Endothelial cell of umbilical vein (primary cell): ENCODE measurements around the gene THUMPD3. TPM values are rescaled to one million over a fixed set of nuclear protein-coding genes. Genes with fewer than 3 reads are reported as not detected.

Source experiments
- BruUV-seq: library from RNA; stranded (reverse); fragments of 400-500 nt; replicated peaks from 2 replicates; lab custom pipeline; 2021; lab: Mats Ljungman, UMichigan
- CTCF ChIA-PET: fragments of 300-600, 350-600 bp; sonication (Branson Sonifier 250); formaldehyde crosslinking; loops from one replicate; lab custom pipeline; 2021; ENCODE audit warnings: antibody characterized with exemption, inconsistent platforms; lab: Charles Lee
- POLR2A ChIA-PET: fragments of 300-600, 350-600 bp; sonication (Branson Sonifier 250); formaldehyde crosslinking; loops from one replicate; lab custom pipeline; 2021; ENCODE audit warnings: antibody characterized with exemption, inconsistent platforms; lab: Charles Lee
- DNase-seq: peaks from one replicate; pipeline ENCODE4 v3.0.0-alpha.2; 2011; ENCODE audit warnings: low read depth, low spot score
- FAIRE-seq: peaks from 2 replicates; lab custom pipeline; 2011; peaks lifted over from hg19 to GRCh38; lab: Jason Lieb, UNC
- H2AFZ ChIP-seq: 2 replicates; pipeline ENCODE4 v1.6.0; 2012; ENCODE audit warnings: low read depth, low read length, control low read depth, inconsistent platforms
- H3K27ac ChIP-seq: 2 replicates; pipeline ENCODE4 v1.5.1; 2011; ENCODE audit warnings: low read depth, mild to moderate bottlenecking, control low read depth, low read length, moderate library complexity; ENCODE audit not compliant: insufficient read depth
- H3K27me3 ChIP-seq, 2 experiments: 2 replicates each; pipeline versions ENCODE4 v1.6.0 to v1.6.1; 2011; ENCODE audit warnings: low read length in 2 of 2, mixed read lengths in 1 of 2; ENCODE audit not compliant: control insufficient read depth in 2 of 2, insufficient read depth in 2 of 2
- H3K36me3 ChIP-seq, 2 experiments: 2 replicates in 1 of 2; 3 replicates in 1 of 2; pipeline ENCODE4 v1.5.1; 2011; ENCODE audit warnings: low read length in 2 of 2, mild to moderate bottlenecking in 1 of 2, moderate library complexity in 1 of 2; ENCODE audit not compliant: control insufficient read depth in 2 of 2, insufficient read depth in 2 of 2; ENCODE audit errors: extremely low read depth in 1 of 2
- H3K4me1 ChIP-seq: 3 replicates; pipeline ENCODE4 v1.5.1; 2011; ENCODE audit warnings: mild to moderate bottlenecking, low read length; ENCODE audit not compliant: control insufficient read depth, insufficient read depth; ENCODE audit errors: extremely low read depth
- H3K4me2 ChIP-seq: 2 replicates; pipeline ENCODE4 v1.6.1; 2011; ENCODE audit warnings: low read length, control low read depth, mixed read lengths; ENCODE audit not compliant: insufficient read depth
- H3K4me3 ChIP-seq, 3 experiments: fragments of 200-600 bp in 1 of 3; sonication (generic), shearing (Covaris generic) in 1 of 3; replicated peaks in 1 of 3; 2 replicates each; pipeline ENCODE4 v1.5.1; 2011 to 2016; ENCODE audit warnings: control low read depth in 3 of 3, low read length in 3 of 3, mild to moderate bottlenecking in 2 of 3, inconsistent platforms in 1 of 3, low read depth in 1 of 3, moderate library complexity in 1 of 3; ENCODE audit not compliant: insufficient read depth in 1 of 3
- H3K79me2 ChIP-seq: 2 replicates; pipeline ENCODE4 v1.6.0; 2012; ENCODE audit warnings: low read length, inconsistent platforms; ENCODE audit not compliant: control insufficient read depth, insufficient read depth
- H3K9ac ChIP-seq: replicated peaks from 2 replicates; pipeline ENCODE3; 2011; ENCODE audit warnings: low read length, control low read depth; ENCODE audit not compliant: insufficient read depth; ENCODE audit errors: extremely low read depth
- H3K9me1 ChIP-seq: replicated peaks from 3 replicates; pipeline ENCODE4 v1.6.0; 2011; ENCODE audit warnings: mild to moderate bottlenecking, low read length; ENCODE audit not compliant: control insufficient read depth, insufficient read depth; ENCODE audit errors: extremely low read depth
- H3K9me3 ChIP-seq: replicated peaks from 2 replicates; pipeline ENCODE4 v1.5.1; 2012; ENCODE audit warnings: low read length, inconsistent platforms; ENCODE audit not compliant: control insufficient read depth, insufficient read depth
- H4K20me1 ChIP-seq: replicated peaks from 2 replicates; pipeline ENCODE3; 2011; ENCODE audit warnings: mild to moderate bottlenecking, low read length; ENCODE audit not compliant: control insufficient read depth, insufficient read depth; ENCODE audit errors: extremely low read depth
- EZH2 ChIP-seq: IDR thresholded peaks from 2 replicates; pipeline ENCODE4 v1.6.1; 2012; ENCODE audit warnings: borderline replicate concordance, low read depth, mild to moderate bottlenecking, moderate library complexity, low read length, inconsistent platforms; ENCODE audit not compliant: severe bottlenecking
- FOS ChIP-seq: IDR thresholded peaks from 2 replicates; pipeline ENCODE4 v1.6.1; 2011; ENCODE audit warnings: mild to moderate bottlenecking, low read length, moderate library complexity, borderline replicate concordance; ENCODE audit not compliant: insufficient read depth
- GATA2 ChIP-seq: IDR thresholded peaks from 2 replicates; pipeline ENCODE4 v1.7.0; 2011; ENCODE audit warnings: low read depth, mild to moderate bottlenecking, moderate library complexity, mixed read lengths, low read length; ENCODE audit not compliant: insufficient read length, insufficient read depth
- JUN ChIP-seq: IDR thresholded peaks from 2 replicates; pipeline ENCODE4 v1.6.1; 2011; ENCODE audit warnings: borderline replicate concordance, low read depth; ENCODE audit not compliant: insufficient read length, insufficient read depth
- MYC ChIP-seq: IDR thresholded peaks from one replicate; pipeline ENCODE4 v1.6.1; 2011; ENCODE audit warnings: mild to moderate bottlenecking, low read depth, low read length
- POLR2A ChIP-seq: IDR thresholded peaks from 2 replicates; pipeline ENCODE4 v1.6.1; 2012; ENCODE audit warnings: low read depth, mild to moderate bottlenecking, control low read depth, low read length
- POLR2AphosphoS5 ChIP-seq: IDR thresholded peaks from 2 replicates; pipeline ENCODE4 v1.6.1; 2012; ENCODE audit warnings: low read depth, mild to moderate bottlenecking, control low read depth, low read length, moderate library complexity; ENCODE audit not compliant: insufficient read depth
- dilution Hi-C: fragments of 300-500 bp; cut with MboI; formaldehyde crosslinking; loops from one replicate; pipeline ENCODE4 v1.15.0; 2019; ENCODE audit warnings: low sequenced_read_pairs; ENCODE audit not compliant: extremely low pct_ligation_motif_present
- intact Hi-C: fragments of 100-400 bp; cut with micrococcal nuclease; formaldehyde crosslinking; loops from one replicate; pipeline ENCODE4 v1.10.0; 2022
- polyA plus RNA-seq, 4 experiments: library from polyadenylated mRNA; depleted of rRNA in 3 of 4; stranded (reverse) in 3 of 4; unstranded in 1 of 4; fragments of >200 nt; gene quantifications; 2 replicates each; pipeline versions ENCODE4 v1.2.1 to v1.2.3, GENCODE V29; 2011 to 2012; ENCODE audit warnings: missing spikeins in 1 of 4
- total RNA-seq: library from RNA; stranded (reverse); gene quantifications from 2 replicates; pipeline ENCODE4 v1.2.3, GENCODE V29; 2021
- TF ChIP-seq, protein P1 (sequence below): IDR thresholded peaks from 2 replicates; pipeline ENCODE4 v1.6.1; 2011; ENCODE audit not compliant: insufficient read depth, insufficient read length
- TF ChIP-seq, protein P2 (sequence below), 2 donors: IDR thresholded peaks; 1 replicate in 1 of 2; 2 replicates in 1 of 2; pipeline ENCODE4 v1.5.1; 2011; ENCODE audit warnings: low read length in 2 of 2, mild to moderate bottlenecking in 2 of 2, moderate library complexity in 2 of 2, control low read depth in 1 of 2, inconsistent platforms in 1 of 2, low read depth in 1 of 2; ENCODE audit not compliant: insufficient read depth in 1 of 2; ENCODE audit errors: extremely low read depth in 1 of 2

THUMPD3 gene
- total and polyA plus RNA-seq, 2 donors (not counting 3 experiments of a cell fraction or from before 2014, with no cell fraction given): 10.0 to 26.5 TPM

DNA sequence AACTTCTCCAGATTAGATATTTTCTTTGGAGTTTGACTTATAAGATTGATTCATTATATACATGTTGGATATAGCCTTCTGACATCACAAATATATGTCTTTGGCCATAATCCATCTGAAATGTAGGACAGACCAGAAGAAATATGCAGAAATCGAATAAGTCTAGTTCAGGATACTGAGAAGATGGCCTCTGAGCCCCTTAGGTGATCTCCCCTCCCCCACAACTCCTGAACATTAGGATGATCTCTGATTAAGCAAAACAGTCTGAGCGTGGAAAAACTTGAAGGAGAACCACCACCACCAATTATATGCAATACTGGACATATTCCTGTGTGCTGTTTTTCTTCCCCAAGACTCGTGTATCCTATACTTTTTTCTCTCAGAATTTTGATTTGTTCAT is 37.8 kb downstream of the THUMPD3 start:
- no peaks in the 10 kb centered on the region for H3K9me3 ChIP-seq
- peak overlapping the region; percentile 99 for H3K9ac ChIP-seq
- peak overlapping the region; percentile 31 for H3K27ac ChIP-seq
- FAIRE-seq (no peak), DNase-seq (peak; percentile 21)
- H3K4me2 ChIP-seq: peak overlapping the region; percentile 96
- CTCF ChIA-PET: interaction anchor here (0.8 kb wide), 1 partner anchor 8 kb away, joined by 4 read pairs; no protein-coding TSS in a partner anchor
- TF ChIP-seq POLR2AphosphoS5: no peak
- TF ChIP-seq, protein P1, sequence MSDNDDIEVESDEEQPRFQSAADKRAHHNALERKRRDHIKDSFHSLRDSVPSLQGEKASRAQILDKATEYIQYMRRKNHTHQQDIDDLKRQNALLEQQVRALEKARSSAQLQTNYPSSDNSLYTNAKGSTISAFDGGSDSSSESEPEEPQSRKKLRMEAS: no peak
- TF ChIP-seq, protein P2, sequence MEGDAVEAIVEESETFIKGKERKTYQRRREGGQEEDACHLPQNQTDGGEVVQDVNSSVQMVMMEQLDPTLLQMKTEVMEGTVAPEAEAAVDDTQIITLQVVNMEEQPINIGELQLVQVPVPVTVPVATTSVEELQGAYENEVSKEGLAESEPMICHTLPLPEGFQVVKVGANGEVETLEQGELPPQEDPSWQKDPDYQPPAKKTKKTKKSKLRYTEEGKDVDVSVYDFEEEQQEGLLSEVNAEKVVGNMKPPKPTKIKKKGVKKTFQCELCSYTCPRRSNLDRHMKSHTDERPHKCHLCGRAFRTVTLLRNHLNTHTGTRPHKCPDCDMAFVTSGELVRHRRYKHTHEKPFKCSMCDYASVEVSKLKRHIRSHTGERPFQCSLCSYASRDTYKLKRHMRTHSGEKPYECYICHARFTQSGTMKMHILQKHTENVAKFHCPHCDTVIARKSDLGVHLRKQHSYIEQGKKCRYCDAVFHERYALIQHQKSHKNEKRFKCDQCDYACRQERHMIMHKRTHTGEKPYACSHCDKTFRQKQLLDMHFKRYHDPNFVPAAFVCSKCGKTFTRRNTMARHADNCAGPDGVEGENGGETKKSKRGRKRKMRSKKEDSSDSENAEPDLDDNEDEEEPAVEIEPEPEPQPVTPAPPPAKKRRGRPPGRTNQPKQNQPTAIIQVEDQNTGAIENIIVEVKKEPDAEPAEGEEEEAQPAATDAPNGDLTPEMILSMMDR (IDR thresholded peaks at IDR 0.05; ENCODE audit: extremely low read depth in 1 of 2, insufficient read depth in 1 of 2, low read depth in 1 of 2, low read length in 2 of 2): no peak
- TF ChIP-seq FOS: no peak
- no peak for TF ChIP-seq POLR2A
- no peak for TF ChIP-seq MYC
- no peak for TF ChIP-seq GATA2
- TF ChIP-seq JUN: no peak
- no peak for TF ChIP-seq EZH2
- H4K20me1 ChIP-seq: peaks cover 31% of the 10 kb centered on the region
- dilution Hi-C loops: no loop called here
- POLR2A ChIA-PET: no interaction called here
- H3K27me3 ChIP-seq: no peaks in the 10 kb centered on the region
- no peaks in the 10 kb centered on the region for H3K9me1 ChIP-seq
- no TSS peak for BruUV-seq
- intact Hi-C loops: no loop called here
- H3K79me2 ChIP-seq: peaks cover 85% of the 10 kb centered on the region
- H3K4me1 ChIP-seq: peaks cover 47% of the 10 kb centered on the region
- no peak overlapping the region for H2AFZ ChIP-seq
- peak overlapping the region in 1 of 3 experiments; percentile 86 for H3K4me3 ChIP-seq
- no peaks in the 10 kb centered on the region for H3K36me3 ChIP-seq
